ENCODE measurements around the gene HNRNPUL2. TPM values are rescaled to one million over a fixed set of nuclear protein-coding genes. Genes with fewer than 3 reads are reported as not detected.

Gene HNRNPUL2
- total and polyA plus RNA-seq, 2 of the 4 experiments (the other 2 are of a cell fraction): 3.9 to 30.2 TPM

GRCh38 chr11:62706850-62707247, 20.4 kb downstream of the HNRNPUL2 start:
- WGBS, 2 experiments (ENCODE audit: extremely low coverage in 2 of 2, insufficient read length in 1 of 2): 100% methylated on average over 1 of the region's 8 CpGs; no CpG with 5 or more reads in 1 of the 2 experiments
- H3K9me1 ChIP-seq (ENCODE audit: insufficient read depth, low read length): peaks cover 17% of the 10 kb centered on the region
- H3K4me3 ChIP-seq (ENCODE audit: insufficient read depth, low read depth, low read length): no peak overlapping the region
- no peak overlapping the region for H2BK120ac ChIP-seq (ENCODE audit: low read depth, low read length)
- H2BK15ac ChIP-seq (ENCODE audit: low read depth, low read length): no peak overlapping the region
- peak overlapping the region; percentile 84 for H3K4ac ChIP-seq (ENCODE audit: low read depth, low read length)
- H4K5ac ChIP-seq (ENCODE audit: low read depth, low read length): peak overlapping the region; percentile 33; the same call in 1 of the 2 replicates
- H3K4me1 ChIP-seq (ENCODE audit: control insufficient read depth, insufficient read depth, low read length): peaks cover 16% of the 10 kb centered on the region
- CTCF ChIA-PET: interaction anchor here (1.9 kb wide), 1 partner anchor 12 kb away, joined by 6 read pairs; no protein-coding TSS in a partner anchor
- peak overlapping the region; percentile 95 for H2AFZ ChIP-seq (replicated peaks; ENCODE audit: low read length, poor library complexity)
- no peaks in the 10 kb centered on the region for H3K9me3 ChIP-seq (ENCODE audit: control insufficient read depth, insufficient read depth, low read length)
- peak overlapping the region; percentile 96 for H3K23ac ChIP-seq (ENCODE audit: low read depth, low read length)
- H2BK5ac ChIP-seq (ENCODE audit: low read depth, low read length, poor library complexity, severe bottlenecking): no peak overlapping the region
- H3K9ac ChIP-seq (ENCODE audit: low read depth, low read length): peak overlapping the region; percentile 46; the same call in 1 of the 2 replicates
- H4K91ac ChIP-seq (ENCODE audit: insufficient read depth, low read depth, low read length): peak overlapping the region; percentile 52; the same call in 1 of the 2 replicates
- ATAC-seq (ENCODE audit: low read depth) (no peak), DNase-seq (no peak)
- dilution Hi-C loops (cut with HindIII; ENCODE audit: low sequenced_read_pairs, unreplicated experiment): no loop called here
- H4K20me1 ChIP-seq (ENCODE audit: insufficient read depth, low read length): no peaks in the 10 kb centered on the region
- H3K36me3 ChIP-seq (ENCODE audit: control insufficient read depth, insufficient read depth, low read length): peaks cover 16% of the 10 kb centered on the region
- peak overlapping the region; percentile 33; the same call in 1 of the 2 replicates for H3K27ac ChIP-seq (ENCODE audit: insufficient read depth, low read length)
- in situ Hi-C loops (cut with MboI; ENCODE audit: low sequenced_read_pairs): no loop called here
- peak overlapping the region; percentile 55; the same call in 1 of the 2 replicates for H3K14ac ChIP-seq (replicated peaks; ENCODE audit: low read depth, low read length)
- H3K4me2 ChIP-seq (ENCODE audit: low read depth, low read length): peak overlapping the region; percentile 94; the same call in 1 of the 2 replicates
- H2AK5ac ChIP-seq (ENCODE audit: low read depth, low read length): peak overlapping the region; percentile 67; the same call in 1 of the 2 replicates
- H3K79me1 ChIP-seq (ENCODE audit: low read depth in 1 of 2, low read length in 2 of 2): peaks cover 18 to 53% of the 10 kb centered on the region in 2 experiments
- TF ChIP-seq CHD1 (IDR thresholded peaks at IDR 0.05; ENCODE audit: low read depth, low read length) (no peak), MAFK (IDR thresholded peaks at IDR 0.05; ENCODE audit: low read depth, low read length) (no peak), CEBPB (IDR thresholded peaks at IDR 0.05; ENCODE audit: low read depth, low read length) (no peak), MAZ (IDR thresholded peaks at IDR 0.05; ENCODE audit: borderline replicate concordance, low read depth, low read length) (no peak), RAD21 (IDR thresholded peaks at IDR 0.05; ENCODE audit: low read length) (no peak), SMC3 (IDR thresholded peaks at IDR 0.05; ENCODE audit: low read depth, low read length) (no peak), NFE2L2 (IDR thresholded peaks at IDR 0.05; ENCODE audit: low read depth, low read length) (no peak), FOS (IDR thresholded peaks at IDR 0.05; ENCODE audit: low read depth, low read length) (no peak), RCOR1 (IDR thresholded peaks at IDR 0.05; ENCODE audit: insufficient replicate concordance, low read length) (no peak), MXI1 (IDR thresholded peaks at IDR 0.05; ENCODE audit: borderline replicate concordance, low read depth, low read length) (no peak), POLR2A (IDR thresholded peaks at IDR 0.05; ENCODE audit: low read depth, low read length) (no peak), USF2 (IDR thresholded peaks at IDR 0.05; ENCODE audit: low read depth, low read length) (no peak), ELK1 (IDR thresholded peaks at IDR 0.05; ENCODE audit: borderline replicate concordance, low read depth, low read length) (no peak), BHLHE40 (IDR thresholded peaks at IDR 0.05; ENCODE audit: low read depth, low read length) (no peak), RFX5 (IDR thresholded peaks at IDR 0.05; ENCODE audit: low read depth, low read length) (no peak), CTCF (conservative IDR thresholded peaks at IDR 0.05; ENCODE audit: low read depth, low read length) (no peak)
- H3K56ac ChIP-seq (ENCODE audit: extremely low read depth, insufficient read depth, low read length): no peak overlapping the region
- BruUV-seq (replicated peaks): no TSS peak
- peak overlapping the region; percentile 80 to 83 for H4K8ac ChIP-seq (ENCODE audit: low read depth in 2 of 2, low read length in 2 of 2)
- no peak overlapping the region for H2BK20ac ChIP-seq (ENCODE audit: low read depth, low read length)
- H3K18ac ChIP-seq (ENCODE audit: low read depth, low read length): no peak overlapping the region
- H3K27me3 ChIP-seq (ENCODE audit: control insufficient read depth, insufficient read depth, low read length): no peaks in the 10 kb centered on the region
- intact Hi-C loops (cut with micrococcal nuclease): no loop called here
- POLR2A ChIA-PET (ENCODE audit: unreplicated experiment): no interaction called here
- H2AK9ac ChIP-seq (replicated peaks; ENCODE audit: low read depth, low read length, poor library complexity): peak overlapping the region; percentile 89

All from IMR-90 (cell line).